GF-D8 (cell line): ENCODE data around the gene FSCN2.

Experiments
- DNase-seq: peaks from one replicate; lab custom pipeline; 2025; lab: John Stamatoyannopoulos, UW

FSCN2 gene

GRCh38 chr17:81512562-81513371 lies 15.4 kb upstream of the FSCN2 start, which contains the start of gene ACTG1:
TSS of gene ACTG1 (minus strand) at chr17:81512799. CDS start at chr17:81512354, 445 bp downstream.
- peak; percentile 74 for DNase-seq

DNA sequence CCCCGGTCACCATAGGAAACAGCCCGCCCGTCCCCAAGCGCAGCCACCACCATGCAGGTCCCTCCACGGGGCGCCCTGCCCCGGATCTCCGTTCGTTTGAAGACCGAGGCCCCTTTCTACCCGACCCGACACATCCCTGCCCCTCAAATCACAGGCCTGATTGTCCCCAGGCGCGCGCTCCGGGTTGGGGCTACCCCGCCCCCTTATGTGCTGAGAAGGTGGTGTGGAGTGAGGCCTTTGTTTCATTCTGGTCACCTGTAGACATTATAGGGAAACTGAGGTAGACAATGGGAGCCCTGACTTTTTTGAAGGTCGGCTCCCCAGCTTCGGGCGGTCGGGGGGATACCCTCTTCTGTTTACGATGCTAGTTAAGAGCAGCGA lies 14.8 kb upstream of the FSCN2 start:
- DNase-seq, result peak; percentile 26

DNA sequence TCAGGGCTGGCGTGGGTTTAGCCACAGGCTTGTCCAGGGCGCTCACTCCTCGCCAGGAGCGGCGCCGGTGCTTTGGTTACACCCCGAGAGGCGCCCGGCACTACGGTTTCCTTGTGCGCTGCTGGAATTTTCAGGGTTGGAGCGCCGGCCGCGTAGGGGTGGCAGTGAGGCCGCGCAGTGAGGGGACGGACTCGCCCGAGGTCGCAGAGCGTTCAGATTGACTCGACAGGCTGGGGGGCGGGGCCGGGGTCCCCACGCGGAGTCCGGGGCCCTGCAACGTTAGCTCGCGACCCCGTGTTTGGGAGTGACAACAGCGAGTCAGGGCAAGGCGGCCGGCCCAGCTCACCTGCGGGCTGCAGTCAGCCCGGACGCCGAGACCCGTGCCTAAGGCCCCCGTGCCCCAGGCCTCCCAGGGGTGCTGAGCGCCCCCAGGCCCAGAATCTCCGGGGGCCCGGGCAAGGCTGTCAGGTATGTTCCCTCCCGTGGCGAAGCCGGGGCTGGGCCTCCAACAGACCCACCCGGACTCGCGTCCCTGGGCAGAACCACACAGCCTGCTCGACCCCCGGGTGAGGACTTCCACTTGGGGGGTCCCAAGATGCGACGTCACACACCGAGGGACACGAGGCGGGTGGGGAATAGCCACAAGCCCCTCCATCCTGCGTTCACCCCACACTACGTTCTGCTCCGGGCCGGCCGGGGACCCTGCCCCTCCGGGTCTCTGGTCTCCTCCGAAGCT lies 14.3 kb upstream of the FSCN2 start:
- peak; percentile 26 for DNase-seq

DNA sequence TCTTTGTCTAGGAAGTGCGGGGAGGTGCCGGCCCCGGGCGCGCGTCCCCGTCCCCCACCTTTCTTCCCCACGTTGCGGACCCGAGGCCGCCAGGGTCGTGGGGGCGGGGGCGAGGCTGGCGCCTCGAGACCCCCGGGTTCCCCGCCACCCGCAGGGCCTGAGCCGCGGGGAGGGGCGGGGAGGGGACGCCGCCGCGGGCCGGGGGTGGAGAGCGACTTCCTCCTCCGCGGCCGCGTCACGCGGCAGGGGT lies 13.8 kb upstream of the FSCN2 start:
- DNase-seq, result no peak

DNA sequence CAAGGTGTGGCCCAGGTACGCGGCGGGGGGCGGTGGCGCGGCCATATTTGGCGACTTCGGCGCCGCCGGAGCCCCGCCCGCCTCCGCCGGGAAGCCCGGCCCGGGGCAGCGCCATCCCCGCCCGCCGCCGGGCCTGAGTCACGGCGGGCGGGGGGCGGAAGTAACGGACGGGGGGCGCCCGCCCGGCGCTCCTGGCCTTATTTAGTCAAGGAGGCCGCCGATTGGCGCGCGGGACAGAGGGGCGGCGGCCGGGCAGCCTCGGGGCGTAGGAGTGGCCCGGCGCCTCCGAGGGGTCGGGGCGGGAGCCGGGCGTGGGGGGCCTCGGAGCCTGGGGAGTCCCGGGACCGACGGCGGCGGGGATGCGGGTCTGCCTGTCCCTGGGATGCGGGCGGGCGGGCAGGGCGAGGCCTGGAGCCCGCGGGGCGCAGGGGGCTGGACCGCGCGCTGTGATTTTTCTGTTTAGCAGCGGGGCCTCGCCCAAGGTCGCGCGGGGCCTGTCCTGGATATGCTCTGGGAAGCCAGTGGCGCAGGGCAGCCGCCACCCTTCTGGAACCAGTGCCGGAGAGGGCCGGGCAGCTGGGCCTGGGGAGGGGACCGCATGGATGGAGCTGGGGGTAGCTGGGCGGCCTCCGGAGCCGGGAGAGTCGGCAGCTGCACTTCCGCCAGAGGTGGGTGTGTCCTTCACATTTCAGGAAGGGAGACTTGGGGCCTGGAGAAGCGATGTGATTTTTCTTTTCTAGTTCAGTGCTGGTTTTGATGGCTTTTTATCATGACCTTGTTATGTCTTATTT lies 13.2 kb upstream of the FSCN2 start:
- peak; percentile 28 for DNase-seq

DNA sequence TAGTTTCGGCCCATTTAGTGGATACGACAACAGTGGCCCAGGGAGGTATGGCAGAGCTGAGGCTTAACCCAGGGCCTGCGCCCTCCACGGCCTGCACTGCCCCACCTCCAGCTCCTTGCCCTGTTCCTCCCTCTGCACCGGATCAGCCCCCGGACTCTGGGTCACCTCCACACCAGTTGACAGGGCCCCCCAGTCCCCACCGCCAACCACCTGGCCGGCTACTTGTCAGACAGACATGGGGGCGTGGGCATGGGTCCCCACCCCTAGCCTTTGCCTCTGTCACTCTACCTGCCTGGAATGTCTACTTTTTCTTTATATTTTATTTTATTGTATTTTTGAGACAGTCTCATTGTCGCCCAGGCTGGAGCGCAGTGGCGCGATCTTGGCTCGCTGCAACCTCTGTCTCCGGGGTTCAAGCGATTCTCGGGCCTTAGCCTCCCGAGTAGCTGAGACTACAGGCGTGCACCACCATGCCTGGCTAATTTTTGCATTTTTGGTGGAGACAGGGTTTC lies 12.6 kb upstream of the FSCN2 start:
- DNase-seq, result no peak

GRCh38 chr17:81516439-81516838 lies 11.7 kb upstream of the FSCN2 start:
- DNase-seq, result no peak

DNA sequence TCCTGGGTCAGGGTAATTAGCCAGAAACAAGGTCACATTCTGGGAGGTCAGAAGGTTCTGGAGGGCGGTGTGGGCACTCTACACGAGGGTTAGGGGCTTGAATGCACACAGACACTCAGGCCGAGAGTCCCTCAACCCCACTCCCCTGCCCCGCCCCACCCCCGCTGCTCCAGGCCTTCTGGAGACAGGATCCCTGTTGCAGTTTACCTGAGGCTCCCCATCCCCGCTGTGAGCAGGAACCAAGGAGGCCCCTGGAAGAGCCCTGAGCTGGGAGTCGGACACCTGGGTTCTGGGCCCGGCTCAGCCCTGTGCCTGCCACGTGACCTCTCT lies 11.2 kb upstream of the FSCN2 start:
- no peak for DNase-seq

GRCh38 chr17:81517339-81518112 lies 10.7 kb upstream of the FSCN2 start:
- DNase-seq, result no peak

DNA sequence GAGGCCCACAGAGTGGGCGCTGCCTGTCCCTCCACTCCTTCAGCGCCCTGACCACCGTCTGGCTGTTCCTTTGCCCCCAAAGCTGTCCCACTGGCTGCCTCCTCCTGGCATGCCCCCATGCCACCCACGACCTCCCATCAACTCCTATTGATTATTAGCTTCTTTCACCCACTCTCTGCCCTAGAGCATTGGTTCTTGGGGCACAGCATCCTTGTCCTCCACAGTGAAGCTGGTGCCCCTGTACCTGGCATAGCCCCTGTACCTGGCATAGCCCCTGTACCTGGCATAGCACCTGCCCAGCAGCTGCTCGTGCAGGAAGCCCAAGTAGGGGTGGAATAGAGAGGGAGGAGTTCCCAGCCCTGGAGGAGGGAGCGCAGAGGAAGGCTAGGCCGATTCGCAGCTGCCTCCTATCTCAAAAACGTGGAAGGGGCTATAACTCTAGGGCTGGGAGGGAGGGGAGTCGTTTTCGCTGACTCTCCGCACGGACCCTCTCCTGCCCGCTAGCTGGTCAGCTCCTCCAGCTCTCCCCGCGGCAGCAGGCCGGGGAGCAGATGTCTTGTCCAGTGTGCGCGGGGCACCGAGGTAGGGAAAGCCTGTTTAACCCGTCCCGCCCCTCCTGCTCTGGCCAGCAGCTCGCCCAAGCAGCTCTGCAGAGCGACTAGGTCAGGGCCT lies 9.9 kb upstream of the FSCN2 start:
- no peak for DNase-seq

GRCh38 chr17:81518785-81519283 lies 9.3 kb upstream of the FSCN2 start:
- no peak for DNase-seq

DNA sequence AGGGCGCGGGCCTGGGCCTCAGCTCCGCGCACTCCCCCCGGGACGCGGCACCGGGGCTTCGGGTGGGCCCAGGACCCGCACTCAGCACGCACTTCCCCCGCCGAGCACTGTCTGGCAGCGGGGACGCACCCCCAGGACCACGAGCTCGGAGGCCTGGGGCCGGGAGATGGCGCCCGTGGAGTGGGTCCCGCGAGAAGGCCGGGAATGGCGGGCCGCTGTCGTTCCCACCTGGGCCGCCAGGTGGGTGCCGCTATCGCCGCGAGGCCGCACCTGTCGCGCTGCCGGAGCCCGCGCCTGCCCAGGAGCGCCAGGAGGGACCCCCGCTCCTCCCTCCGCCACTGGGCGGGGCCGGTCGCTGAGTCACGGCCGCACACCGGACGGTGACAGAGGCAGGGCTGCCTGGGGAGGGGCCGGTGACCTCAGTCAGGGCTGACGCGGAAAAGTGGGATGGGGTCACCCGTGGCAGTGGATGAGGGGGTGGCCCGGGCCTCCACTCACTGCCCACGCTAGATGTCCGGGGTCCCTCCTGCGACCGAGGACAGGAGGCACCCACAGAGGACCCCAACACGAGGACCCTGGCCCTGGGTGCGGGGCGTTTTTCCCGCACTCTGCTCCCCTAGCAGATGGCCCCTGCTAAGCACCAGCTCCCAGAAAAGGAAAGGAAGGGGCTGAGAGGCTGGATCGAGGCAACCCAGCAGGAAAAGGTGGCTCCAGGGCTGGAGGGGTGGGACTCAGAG lies 8.7 kb upstream of the FSCN2 start:
- DNase-seq, result no peak

GRCh38 chr17:81520021-81520901 lies 7.9 kb upstream of the FSCN2 start:
- no peak for DNase-seq

- no peak for DNase-seq
These were observed 5.4 kb upstream of the FSCN2 start for GRCh38 chr17:81522491-81523401.

DNA sequence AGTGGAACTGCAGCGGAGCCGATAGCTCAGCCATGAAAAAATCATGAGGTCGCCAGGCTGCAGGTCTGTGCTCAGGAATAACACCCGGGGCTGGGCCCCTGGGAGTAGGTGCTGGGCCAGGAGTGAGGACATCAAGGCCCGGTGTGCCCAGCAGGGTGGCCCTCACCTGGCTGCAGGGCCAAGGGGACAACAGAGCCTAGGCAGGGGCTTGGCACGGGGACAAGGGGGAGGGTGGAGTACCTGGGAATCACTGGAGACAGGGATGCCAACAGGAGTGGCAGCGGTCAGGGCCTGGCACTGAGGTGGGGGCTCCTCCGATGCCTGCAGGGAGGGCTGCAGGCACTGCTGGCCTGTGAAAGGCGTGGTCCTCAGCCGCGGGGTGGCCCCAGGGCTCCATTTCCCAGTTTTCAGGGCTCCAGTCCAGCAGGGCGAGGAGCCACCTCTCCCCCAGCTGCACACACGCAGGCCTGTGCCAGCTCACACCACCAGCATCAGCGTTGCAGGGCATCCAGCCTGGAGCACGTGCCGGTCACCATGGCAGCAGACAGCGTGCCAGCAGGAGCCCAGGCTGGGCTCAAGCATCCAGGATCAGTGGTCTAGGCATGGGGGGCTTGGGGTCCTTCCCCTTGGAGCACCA lies 4.7 kb upstream of the FSCN2 start:
- no peak for DNase-seq

- no peak for DNase-seq
These were observed 3.9 kb upstream of the FSCN2 start for GRCh38 chr17:81524039-81524864.

GRCh38 chr17:81524865-81525159 lies 3.4 kb upstream of the FSCN2 start:
- DNase-seq, result no peak
